Cardiac muscle cell (in vitro differentiated cells and primary cell): ENCODE results near the gene TRAPPC10. TPM values are rescaled to one million over a fixed set of nuclear protein-coding genes. Genes with fewer than 3 reads are reported as not detected.
"Not testable (repeated sequence)": the region's sequence is repeated elsewhere in the genome, so short reads cannot be mapped to it uniquely, and the experiment has no call there.

Source experiments
- DNase-seq, 2 donors: peaks; one replicate each; pipeline versions ENCODE4 v3.0.0 to v3.0.0-alpha.2; 2010 to 2017; ENCODE audit warnings: low read depth in 1 of 2, low spot score in 1 of 2
- H3K27ac ChIP-seq: fragments of 200-600 bp; sonication (generic); 2 replicates; pipeline ENCODE4 v1.5.1; 2016
- H3K27me3 ChIP-seq: fragments of 200-600 bp; sonication (generic); 2 replicates; pipeline ENCODE4 v1.6.0; 2016; ENCODE audit warnings: control low read depth
- H3K36me3 ChIP-seq: fragments of 200-600 bp; sonication (generic); 2 replicates; pipeline ENCODE4 v1.5.1; 2016; ENCODE audit warnings: control low read depth
- H3K4me1 ChIP-seq: fragments of 200-600 bp; sonication (generic); 2 replicates; pipeline ENCODE4 v1.8.1; 2017; ENCODE audit warnings: low read depth, mild to moderate bottlenecking, mixed run types
- H3K4me3 ChIP-seq: fragments of 200-600 bp; sonication (generic); 2 replicates; pipeline ENCODE4 v1.5.1; 2016; ENCODE audit warnings: mild to moderate bottlenecking
- H3K9me3 ChIP-seq: fragments of 200-600 bp; sonication (generic); 2 replicates; pipeline ENCODE4 v1.5.1; 2017; ENCODE audit warnings: low read depth, mild to moderate bottlenecking, control low read depth
- CTCF ChIP-seq: IDR thresholded peaks from 2 replicates; pipeline ENCODE4 v1.5.1; 2012; ENCODE audit warnings: low read depth, mild to moderate bottlenecking, low read length
- polyA plus RNA-seq: library from polyadenylated mRNA; unstranded; fragments of >200 nt; fragmentation: Nextera tagmentation; extraction: Ambion mirVana; gene quantifications from 2 replicates; pipeline ENCODE4 v1.2.1, GENCODE V29; 2016
- total RNA-seq: library from RNA; depleted of rRNA; stranded (reverse); fragments of >200 nt; gene quantifications from 2 replicates; pipeline ENCODE4 v1.2.3, GENCODE V29; 2016

The TRAPPC10 gene
- total and polyA plus RNA-seq, 2 experiments from 2014 or later: 6.5 to 12.6 TPM

DNA sequence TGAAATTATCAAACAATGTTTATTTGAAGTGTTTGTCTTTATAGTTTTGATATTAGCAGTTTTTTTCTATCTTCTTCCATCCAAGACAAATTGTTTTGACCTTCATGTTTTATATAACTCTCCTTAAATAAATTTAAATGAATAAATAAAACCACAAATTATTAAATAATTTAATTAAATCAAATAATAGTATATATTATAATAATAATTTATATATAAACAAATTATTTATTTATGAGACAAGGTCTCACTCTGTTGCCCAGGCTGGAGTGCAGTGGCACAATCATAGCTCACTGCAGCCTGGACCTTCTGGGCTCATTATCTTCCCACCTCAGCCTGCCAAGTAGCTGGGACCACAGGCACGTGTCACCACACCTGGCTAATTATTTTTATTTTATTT is 82.7 kb downstream of the TRAPPC10 start:
- DNase-seq: no peak
- peaks cover 27% of the 10 kb centered on the region for H3K36me3 ChIP-seq
- H3K27me3 ChIP-seq: no peaks in the 10 kb centered on the region
- H3K4me3 ChIP-seq: no peak overlapping the region
- TF ChIP-seq CTCF: no peak
- no peaks in the 10 kb centered on the region for H3K9me3 ChIP-seq
- H3K4me1 ChIP-seq: no peaks in the 10 kb centered on the region
- no peak overlapping the region for H3K27ac ChIP-seq

DNA sequence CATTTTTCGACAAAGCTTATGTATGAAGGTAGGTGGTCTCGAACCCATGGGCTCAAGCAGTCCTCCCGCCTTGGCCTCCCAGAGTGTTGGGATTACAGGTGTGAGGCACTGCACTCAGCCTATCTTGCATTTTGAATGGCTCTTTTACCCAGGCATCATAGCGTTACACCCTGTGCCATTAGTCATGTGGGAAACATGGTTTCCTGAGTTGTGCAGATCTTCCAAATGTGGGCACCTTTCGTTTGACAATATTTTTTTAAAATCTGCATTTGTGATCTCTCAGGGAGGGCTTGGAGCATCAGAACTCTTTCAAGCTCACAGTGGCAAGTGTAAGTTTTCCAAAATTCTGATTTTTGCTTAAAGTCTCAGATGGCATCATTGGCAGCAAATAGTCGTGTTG is 86.4 kb downstream of the TRAPPC10 start:
- H3K27me3 ChIP-seq, H3K27ac ChIP-seq, H3K9me3 ChIP-seq, H3K4me1 ChIP-seq, DNase-seq, H3K4me3 ChIP-seq: not testable (repeated sequence)
- peaks cover 10% of the 10 kb centered on the region for H3K36me3 ChIP-seq

DNA sequence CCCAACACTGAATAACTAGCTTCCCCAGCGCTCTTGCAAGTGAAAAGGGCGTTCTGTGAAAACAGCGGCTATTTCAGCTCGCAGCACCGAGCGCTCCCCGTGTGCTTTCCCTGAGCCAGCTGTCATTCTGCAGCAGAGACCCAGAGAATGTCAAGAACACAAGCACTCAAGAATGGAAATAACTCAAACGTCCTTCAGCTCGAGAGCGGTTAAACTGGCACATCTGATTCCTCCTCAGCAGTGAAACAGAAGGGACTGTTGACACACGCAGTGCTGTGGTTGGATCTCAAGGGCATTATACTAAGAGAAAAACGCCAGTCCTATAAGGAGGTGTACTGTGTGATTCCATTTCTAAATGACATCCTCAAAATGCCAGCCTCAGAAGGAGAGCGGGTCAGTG is 86.9 kb downstream of the TRAPPC10 start:
- not testable (repeated sequence) for H3K27me3 ChIP-seq, H3K4me1 ChIP-seq, H3K9me3 ChIP-seq, DNase-seq, H3K4me3 ChIP-seq, H3K27ac ChIP-seq, H3K36me3 ChIP-seq

- not testable (repeated sequence) for H3K4me3 ChIP-seq, DNase-seq, H3K27me3 ChIP-seq, H3K27ac ChIP-seq, H3K36me3 ChIP-seq, H3K9me3 ChIP-seq, H3K4me1 ChIP-seq
Observed at GRCh38 chr21:44107026-44107501, 95.0 kb downstream of the TRAPPC10 start, which contains the start of gene PWP2. TSS of gene PWP2 (plus strand) at chr21:44107399. CDS start at chr21:44107417, 18 bp downstream.

- not testable (repeated sequence) for H3K9me3 ChIP-seq, H3K4me1 ChIP-seq, H3K36me3 ChIP-seq, H3K4me3 ChIP-seq, H3K27me3 ChIP-seq, H3K27ac ChIP-seq, DNase-seq
Observed at GRCh38 chr21:44107589-44107988, 95.5 kb downstream of the TRAPPC10 start.

DNA sequence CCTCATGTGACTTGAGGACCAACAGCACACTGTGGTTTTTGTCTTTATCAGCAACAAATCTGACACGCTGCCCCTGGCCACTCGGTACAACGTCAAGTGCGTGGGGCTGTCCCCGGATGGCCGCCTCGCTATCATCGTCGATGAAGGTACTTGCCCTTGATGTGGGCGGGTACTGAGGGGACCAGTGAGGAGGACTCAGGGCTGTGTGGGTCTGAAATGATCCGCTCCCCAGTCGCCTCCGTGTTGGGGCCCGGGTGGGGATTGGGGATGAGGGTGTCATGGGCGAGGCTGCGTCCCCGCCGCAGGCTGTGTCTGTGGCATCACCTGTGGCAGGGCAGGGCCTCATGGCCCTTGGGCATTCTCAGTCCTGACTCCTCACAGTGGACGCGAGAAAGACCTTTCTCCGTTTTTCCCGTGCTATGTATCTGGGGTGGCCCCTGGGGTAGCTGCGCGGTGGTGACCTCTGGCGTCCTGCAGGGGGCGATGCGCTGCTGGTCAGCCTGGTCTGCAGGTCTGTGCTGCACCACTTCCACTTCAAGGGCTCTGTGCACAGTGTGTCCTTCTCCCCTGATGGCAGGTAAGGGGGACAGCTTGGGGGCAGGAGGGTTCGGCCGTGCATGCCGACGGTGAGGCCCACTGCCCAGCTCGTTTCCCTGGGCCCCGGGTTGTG is 101.7 kb downstream of the TRAPPC10 start:
- not testable (repeated sequence) for H3K4me3 ChIP-seq, DNase-seq, H3K36me3 ChIP-seq, H3K4me1 ChIP-seq, H3K9me3 ChIP-seq, H3K27me3 ChIP-seq, H3K27ac ChIP-seq

- not testable (repeated sequence) for H3K9me3 ChIP-seq, H3K27ac ChIP-seq, H3K4me3 ChIP-seq, H3K36me3 ChIP-seq, DNase-seq, H3K4me1 ChIP-seq, H3K27me3 ChIP-seq
Observed at GRCh38 chr21:44122131-44122530, 110.0 kb downstream of the TRAPPC10 start.

- H3K27ac ChIP-seq, H3K4me1 ChIP-seq, DNase-seq, H3K36me3 ChIP-seq, H3K9me3 ChIP-seq, H3K4me3 ChIP-seq, H3K27me3 ChIP-seq: not testable (repeated sequence)
Observed at GRCh38 chr21:44127827-44128226, 115.7 kb downstream of the TRAPPC10 start.

GRCh38 chr21:44133715-44134057 is 121.6 kb downstream of the TRAPPC10 start:
- not testable (repeated sequence) for H3K36me3 ChIP-seq, H3K9me3 ChIP-seq, H3K4me3 ChIP-seq, H3K27me3 ChIP-seq, H3K27ac ChIP-seq, DNase-seq, H3K4me1 ChIP-seq

- not testable (repeated sequence) for H3K4me3 ChIP-seq, H3K9me3 ChIP-seq, DNase-seq, H3K4me1 ChIP-seq, H3K27me3 ChIP-seq, H3K36me3 ChIP-seq, H3K27ac ChIP-seq
Observed at GRCh38 chr21:44134732-44135131, 122.6 kb downstream of the TRAPPC10 start.

- H3K4me3 ChIP-seq, H3K36me3 ChIP-seq, H3K27ac ChIP-seq, DNase-seq, H3K9me3 ChIP-seq, H3K4me1 ChIP-seq, H3K27me3 ChIP-seq: not testable (repeated sequence)
Observed at GRCh38 chr21:44138039-44138438, 125.9 kb downstream of the TRAPPC10 start.

DNA sequence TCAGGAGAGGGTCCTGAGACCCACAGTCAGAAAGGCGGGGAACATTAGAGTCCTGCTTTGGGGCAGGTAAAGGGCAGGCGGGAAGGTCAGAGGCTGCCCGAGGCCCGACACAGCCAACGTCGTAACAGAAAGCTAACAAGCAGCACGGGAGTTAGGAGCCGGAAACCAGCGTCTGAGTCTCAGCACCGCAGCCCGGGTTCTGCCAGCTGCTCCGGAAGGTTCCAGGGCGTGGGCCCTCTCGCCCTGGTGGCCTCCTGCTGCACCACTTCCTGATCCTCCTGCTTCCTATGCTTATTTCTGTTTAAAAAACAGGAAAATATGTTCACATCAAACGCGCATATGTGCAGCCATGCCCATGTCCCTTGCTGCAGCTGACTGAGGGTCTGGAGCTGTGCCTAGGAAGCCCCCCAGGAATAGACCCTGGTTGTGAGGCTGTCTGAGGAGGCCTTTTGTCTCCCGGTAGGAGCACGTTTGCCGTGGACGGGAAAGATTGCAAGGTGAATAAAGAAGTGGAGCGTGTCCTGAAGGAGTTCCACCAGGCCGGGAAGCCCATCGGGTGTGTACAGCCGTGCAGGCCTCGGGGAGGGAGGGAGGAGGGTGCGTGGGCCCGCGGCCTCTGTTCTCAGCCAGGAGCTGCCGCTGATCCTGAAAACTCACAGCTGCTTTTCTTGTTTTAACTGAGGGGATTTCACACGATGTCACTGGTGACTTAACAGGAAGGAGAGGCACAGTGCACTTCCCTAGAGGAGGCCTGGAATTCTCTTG is 127.9 kb downstream of the TRAPPC10 start:
- not testable (repeated sequence) for H3K4me1 ChIP-seq, DNase-seq, H3K9me3 ChIP-seq, H3K4me3 ChIP-seq, H3K27ac ChIP-seq, H3K27me3 ChIP-seq, H3K36me3 ChIP-seq

DNA sequence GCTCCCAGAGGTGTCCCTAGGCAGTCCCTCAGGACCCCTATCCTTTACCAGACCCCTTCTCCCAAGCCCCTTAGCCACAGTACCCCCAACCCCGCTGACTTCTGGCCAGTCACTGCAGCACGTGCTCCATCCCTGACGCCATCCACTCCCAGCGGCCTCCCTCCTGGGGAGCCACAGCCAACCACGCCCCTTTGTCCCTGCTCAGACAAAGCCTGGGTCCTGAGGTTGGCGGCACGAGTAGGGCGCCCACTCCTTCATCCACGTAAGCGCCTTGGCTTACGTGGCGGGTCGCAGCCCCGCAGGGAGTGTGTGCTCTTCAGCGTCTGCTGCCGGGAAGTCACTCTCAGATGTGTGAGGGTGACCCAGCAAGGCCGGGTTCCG is 128.4 kb downstream of the TRAPPC10 start:
- not testable (repeated sequence) for H3K27ac ChIP-seq, H3K4me3 ChIP-seq, H3K36me3 ChIP-seq, DNase-seq, H3K9me3 ChIP-seq, H3K4me1 ChIP-seq, H3K27me3 ChIP-seq
